SK-N-MC (cell line): ENCODE measurements around the gene SKP1.
"Not testable (repeated sequence)": the region's sequence is repeated elsewhere in the genome, so short reads cannot be mapped to it uniquely, and the experiment has no call there.

Experiments
- DNase-seq: peaks from one replicate; pipeline ENCODE4 v3.0.0-alpha.2; 2011; ENCODE audit warnings: low read depth, low spot score
- H3K27ac ChIP-seq: fragments of 200-600 bp; sonication (generic); 2 replicates; pipeline ENCODE4 v1.5.1; 2016; ENCODE audit warnings: mixed run types
- H3K36me3 ChIP-seq: fragments of 200-600 bp; sonication (generic); 2 replicates; pipeline ENCODE4 v1.6.1; 2017; ENCODE audit warnings: antibody characterized with exemption, low read length, mixed read lengths; ENCODE audit not compliant: insufficient read depth
- H3K4me3 ChIP-seq: fragments of 200-600 bp; sonication (generic); 2 replicates; pipeline ENCODE4 v1.5.1; 2016
- H3K9ac ChIP-seq: fragments of 200-600 bp; sonication (generic); 2 replicates; pipeline ENCODE4 v1.8.0; 2017; ENCODE audit warnings: mixed run types, mixed read lengths; ENCODE audit not compliant: insufficient read length
- H3K9me3 ChIP-seq: fragments of 200-600 bp; sonication (generic); 2 replicates; pipeline ENCODE4 v1.6.1; 2017; ENCODE audit warnings: low read depth, mild to moderate bottlenecking, antibody characterized with exemption, low read length, moderate library complexity, mixed read lengths
- EZH2 ChIP-seq: fragments of 200-600 bp; sonication (generic); IDR thresholded peaks from one replicate; pipeline ENCODE4 v1.6.1; 2017; ENCODE audit warnings: antibody characterized with exemption
- FOXP2 ChIP-seq: optimal IDR thresholded peaks from 2 replicates; pipeline ENCODE3; 2011; ENCODE audit warnings: mild to moderate bottlenecking, moderate library complexity; ENCODE audit not compliant: insufficient read depth; ENCODE audit errors: extremely low read length, control extremely low read depth
- POLR2AphosphoS5 ChIP-seq: IDR thresholded peaks from 2 replicates; pipeline ENCODE4 v1.6.1; 2012; ENCODE audit warnings: mild to moderate bottlenecking, low read depth, low read length, borderline replicate concordance

The SKP1 gene

DNA sequence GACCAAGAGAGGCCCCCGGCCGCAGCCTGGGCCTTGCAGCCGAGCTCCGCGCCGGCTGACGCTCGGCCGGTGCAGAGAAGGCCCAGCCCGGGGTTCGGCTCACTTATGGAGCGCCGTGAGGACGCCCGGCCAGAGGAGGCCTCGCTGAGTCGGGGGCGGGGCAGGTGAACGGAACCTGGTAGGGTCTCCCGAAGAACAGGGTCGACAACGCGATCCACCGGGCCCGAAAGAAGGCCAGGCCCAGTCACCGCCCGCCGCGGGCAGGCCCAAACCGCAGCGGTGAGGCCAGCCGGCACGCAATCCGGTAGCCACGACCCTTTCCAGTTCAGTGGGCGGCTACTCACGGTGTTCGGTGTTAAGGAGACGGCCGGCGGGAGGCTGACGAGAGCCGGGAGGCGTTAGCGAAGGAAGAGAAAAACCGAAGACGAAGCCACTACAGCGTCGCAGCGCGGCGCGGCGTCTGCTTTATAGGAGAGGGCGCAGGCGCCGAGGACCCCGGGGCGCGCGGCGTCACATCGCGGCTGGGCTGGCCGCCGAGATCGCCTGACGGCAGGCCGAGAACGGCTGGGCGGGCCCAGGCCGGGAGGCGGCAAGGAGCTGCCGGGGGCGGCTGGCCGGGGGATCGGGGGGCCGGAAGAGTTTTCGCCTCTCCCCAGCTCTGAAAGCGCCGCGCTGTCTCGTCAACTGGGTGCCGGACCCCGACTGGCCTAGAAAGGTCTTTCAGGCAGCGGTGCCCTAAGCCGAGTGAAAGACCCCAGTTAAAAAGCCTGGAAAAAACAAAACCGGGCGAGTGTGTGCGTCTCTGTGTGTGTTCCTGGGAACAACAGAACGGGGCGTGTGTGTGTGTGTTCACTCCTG, at the start of gene SKP1:
Gene SKP1 (minus strand): TSS at position 440 of the 858 bp plus-strand sequence. CDS start 2,928 bp downstream, outside the sequence.
- Histone ChIP-seq H3K4me3 (peak within 1 kb of the TSS; percentile 85), H3K36me3 (peaks cover 25% of the 10 kb centered on the region), H3K9ac (peak within 1 kb of the TSS; percentile 97), H3K9me3 (no peaks in the 10 kb centered on the region), H3K27ac (peak within 1 kb of the TSS; percentile 96)
- TF ChIP-seq FOXP2 (peak; percentile 14), POLR2AphosphoS5 (peak; percentile 99), EZH2 (no peak)
- peak; percentile 44 for DNase-seq

DNA sequence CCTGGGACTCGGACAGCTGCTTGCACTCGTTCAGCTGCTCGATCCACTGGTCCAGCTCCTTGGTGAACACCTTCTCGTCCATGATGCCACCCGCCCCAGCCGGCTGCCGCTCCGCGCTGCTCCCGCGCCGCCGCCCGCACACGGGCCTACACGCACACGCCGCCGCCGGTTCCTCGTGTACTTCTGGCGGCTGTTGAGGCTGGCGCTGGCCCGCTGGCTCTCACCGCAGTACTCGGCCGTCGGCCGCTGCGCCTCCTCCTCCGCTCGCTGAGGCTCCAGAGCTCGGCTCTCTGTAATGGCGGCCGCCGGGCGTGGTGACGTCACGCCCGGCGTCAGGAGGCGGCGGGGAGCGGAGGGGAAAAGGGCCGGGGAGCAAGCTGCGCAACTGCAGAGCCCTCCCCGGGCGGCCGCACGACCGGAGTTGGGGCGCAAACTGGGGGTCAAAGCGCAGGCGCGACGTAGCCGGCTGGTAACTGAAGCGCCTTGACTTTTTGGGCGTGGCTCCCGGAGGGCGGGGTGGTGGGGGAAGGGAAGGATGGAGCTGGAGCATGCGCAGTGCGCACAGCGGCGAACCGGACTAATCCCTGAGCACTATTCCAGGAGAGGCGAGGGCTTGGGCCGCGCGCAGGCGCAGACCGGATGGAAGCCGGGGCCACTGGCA, 49.2 kb upstream of the SKP1 start, which contains the start of gene PPP2CA:
Gene PPP2CA (minus strand): TSS at position 294 of the 661 bp plus-strand sequence. CDS start 212 bp downstream, at position 82.
- peak; percentile 93 for DNase-seq
- TF ChIP-seq EZH2, result no peak
- TF ChIP-seq FOXP2, result peak; percentile 47
- TF ChIP-seq POLR2AphosphoS5, result peak; percentile 86
- Histone ChIP-seq H3K36me3 (peaks cover 35% of the 10 kb centered on the region), H3K4me3 (peak within 1 kb of the TSS; percentile 92), H3K27ac (peak within 1 kb of the TSS; percentile 90), H3K9me3 (no peaks in the 10 kb centered on the region), H3K9ac (peak within 1 kb of the TSS; percentile 98)

DNA sequence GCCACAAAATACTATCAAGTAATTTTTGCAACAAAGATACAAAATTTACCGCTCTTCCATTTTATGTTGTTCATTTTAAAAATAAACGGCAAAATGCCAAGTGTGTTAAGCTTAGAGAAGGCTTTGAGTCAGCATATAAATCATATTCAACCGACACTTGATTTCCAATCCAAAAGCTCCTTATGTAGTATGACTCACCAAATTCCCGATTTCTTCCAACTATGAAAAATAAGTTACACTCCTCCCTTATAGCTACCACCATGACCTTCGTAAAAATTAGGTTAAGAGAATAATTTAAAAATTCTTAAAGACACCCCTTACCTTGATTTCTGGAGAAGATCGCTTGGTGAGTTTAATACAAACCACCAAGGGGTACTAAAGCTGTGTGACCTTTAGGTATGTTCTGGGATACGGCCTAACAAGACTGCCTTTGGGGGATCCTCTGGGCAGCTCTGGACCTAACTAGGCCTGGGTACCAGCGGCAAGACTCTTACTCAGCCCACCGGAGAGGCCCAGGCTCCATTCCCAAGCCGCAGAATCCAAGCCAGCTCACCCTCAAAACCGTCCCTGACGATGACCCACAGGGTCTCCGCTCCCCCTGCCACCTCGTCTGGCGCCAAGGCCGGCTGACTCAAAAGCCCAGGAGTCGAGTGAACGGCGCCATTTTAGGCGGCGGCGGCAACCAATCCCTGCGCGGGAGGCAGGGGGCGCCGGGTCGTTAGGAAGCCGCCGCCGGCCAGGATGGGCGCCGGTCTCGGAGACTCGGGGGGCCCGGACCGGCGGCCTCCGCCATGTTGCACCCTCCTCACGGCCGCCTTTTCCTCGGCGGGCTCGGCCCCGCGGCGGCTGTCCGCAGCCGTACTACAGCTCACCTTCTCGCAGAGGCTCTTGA, 48.4 kb upstream of the SKP1 start:
- H3K9me3 ChIP-seq, result no peaks in the 10 kb centered on the region
- no peak for DNase-seq
- H3K27ac ChIP-seq, result peak overlapping the region; percentile 90
- peak overlapping the region; percentile 98 for H3K9ac ChIP-seq
- H3K36me3 ChIP-seq, result peaks cover 43% of the 10 kb centered on the region
- no peak; the same call in 1 of the 2 replicates for TF ChIP-seq POLR2AphosphoS5
- TF ChIP-seq EZH2, result no peak
- TF ChIP-seq FOXP2, result no peak
- H3K4me3 ChIP-seq, result peak overlapping the region; percentile 92

DNA sequence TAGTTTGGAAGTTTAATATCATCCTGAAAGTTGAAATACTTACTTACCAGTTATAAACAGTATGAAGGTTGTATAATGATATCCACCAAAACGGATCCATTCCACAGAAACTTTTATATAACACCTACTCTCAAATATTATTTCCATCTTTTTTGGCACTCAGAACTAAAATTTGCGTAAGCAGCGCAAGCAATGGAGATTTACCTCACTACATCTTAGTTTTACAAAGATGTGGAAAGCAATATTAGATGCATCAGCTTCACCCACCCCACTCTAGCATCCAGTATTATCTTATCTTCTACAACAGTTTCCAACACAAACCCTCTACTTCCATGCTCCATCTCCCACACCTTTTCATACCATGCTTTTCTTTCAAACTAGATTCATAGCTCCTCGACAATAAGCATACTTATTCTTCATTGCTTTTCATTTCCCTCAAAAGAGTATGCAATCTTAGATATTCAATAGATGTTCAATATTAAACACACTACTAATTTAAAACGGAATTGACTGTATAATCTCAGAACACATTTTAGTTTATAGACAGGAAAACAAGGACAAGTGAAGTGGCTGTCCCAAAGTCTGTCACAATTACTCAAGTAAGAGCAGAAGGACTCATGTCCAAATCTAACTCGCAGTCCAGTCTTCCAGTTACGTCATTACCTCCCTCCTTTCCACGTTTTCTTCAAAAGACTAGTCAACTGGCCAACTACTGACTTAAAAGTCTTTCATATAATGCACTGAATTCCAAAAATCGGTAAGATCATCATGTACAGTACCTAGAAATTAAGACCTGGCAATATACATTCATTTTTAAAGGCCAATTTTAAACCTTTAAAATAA, 46.9 kb upstream of the SKP1 start:
- H3K4me3 ChIP-seq, result peak overlapping the region; percentile 92
- H3K36me3 ChIP-seq, result peaks cover 57% of the 10 kb centered on the region
- no peak overlapping the region; the same call in 1 of the 2 replicates for H3K27ac ChIP-seq
- no peaks in the 10 kb centered on the region for H3K9me3 ChIP-seq
- H3K9ac ChIP-seq, result peak overlapping the region; percentile 98
- TF ChIP-seq POLR2AphosphoS5 (no peak), EZH2 (no peak), FOXP2 (no peak)
- no peak for DNase-seq

DNA sequence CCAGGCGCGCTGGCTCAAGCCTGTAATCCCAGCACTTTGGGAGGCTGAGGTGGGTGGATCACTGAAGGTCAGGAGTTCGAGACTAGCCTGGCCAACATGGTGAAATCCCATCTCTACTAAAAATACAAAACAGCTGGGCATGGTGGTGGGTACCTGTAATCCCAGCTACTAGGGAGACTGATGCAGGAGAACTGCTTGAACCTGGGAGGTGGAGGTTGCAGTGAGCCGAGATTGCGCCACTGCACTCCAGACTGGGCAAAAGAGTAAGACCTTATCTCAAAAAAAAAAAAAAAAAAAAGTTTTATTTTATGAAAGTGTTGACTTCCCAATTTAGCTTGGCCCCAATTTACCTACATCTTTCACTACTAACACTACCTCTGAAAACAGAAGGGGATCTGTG, 44.9 kb upstream of the SKP1 start:
- not testable (repeated sequence) for H3K9ac ChIP-seq, H3K9me3 ChIP-seq, H3K4me3 ChIP-seq, H3K27ac ChIP-seq, DNase-seq
- peaks cover 74% of the 10 kb centered on the region for H3K36me3 ChIP-seq

DNA sequence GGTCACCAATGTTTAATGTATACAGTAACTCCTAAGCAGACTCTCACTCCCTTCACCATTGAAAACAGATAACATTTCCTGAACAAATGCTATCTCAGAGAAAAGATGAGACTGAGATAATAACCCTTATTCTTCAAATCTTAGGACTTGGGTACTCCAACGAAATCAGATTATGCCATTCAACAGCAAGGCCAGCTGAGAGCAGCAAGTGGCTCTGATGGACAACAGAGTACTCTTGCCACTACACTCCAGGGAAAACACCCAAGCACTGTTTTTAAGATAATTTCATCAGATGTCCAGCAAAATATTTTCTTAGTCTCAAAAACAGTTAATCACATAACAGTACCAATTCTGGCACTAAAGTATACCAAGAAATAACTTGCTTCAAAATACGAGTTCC, 39.0 kb upstream of the SKP1 start:
- Histone ChIP-seq H3K27ac (no peak overlapping the region), H3K4me3 (no peak overlapping the region), H3K9ac (no peak overlapping the region), H3K9me3 (peaks cover 9% of the 10 kb centered on the region; the same call in 1 of the 2 replicates), H3K36me3 (peaks cover 79% of the 10 kb centered on the region)
- TF ChIP-seq FOXP2 (no peak), POLR2AphosphoS5 (no peak), EZH2 (no peak)
- DNase-seq, result no peak

DNA sequence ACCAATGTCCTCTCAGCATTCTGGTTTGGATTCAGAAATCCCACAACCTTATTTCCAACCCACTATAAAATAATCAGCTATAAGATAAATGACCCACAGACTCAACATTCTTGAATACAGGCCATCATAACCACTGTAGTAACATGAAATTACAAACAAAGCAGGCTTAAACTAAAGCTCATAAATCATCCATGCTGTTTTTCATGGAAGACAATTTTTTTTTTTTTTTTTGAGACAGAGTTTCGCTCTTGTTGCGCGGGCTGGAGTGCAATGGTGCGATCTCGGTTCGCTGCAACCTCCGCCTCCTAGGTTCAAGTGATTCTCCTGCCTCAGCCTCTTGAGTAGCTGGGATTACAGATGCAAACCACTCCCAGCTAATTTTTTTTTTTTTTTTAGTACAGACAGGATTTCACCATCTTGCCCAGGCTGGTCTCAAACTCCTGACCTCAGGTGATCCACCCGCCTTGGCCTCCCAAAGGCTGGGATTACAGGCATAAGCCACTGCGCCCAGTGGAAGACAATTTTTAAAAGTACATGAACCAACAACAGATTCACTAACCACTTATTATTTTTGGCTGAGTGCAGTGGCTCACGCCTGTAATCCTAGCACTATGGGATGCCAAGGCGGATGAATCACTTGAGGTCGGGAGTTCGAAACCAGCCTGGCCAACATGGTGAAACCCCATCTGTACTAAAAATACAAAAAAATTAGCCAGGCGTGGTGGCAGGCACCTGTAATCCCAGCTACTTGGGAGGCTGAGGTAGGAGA, 34.7 kb upstream of the SKP1 start:
- H3K4me3 ChIP-seq, H3K27ac ChIP-seq, DNase-seq, H3K9ac ChIP-seq, H3K9me3 ChIP-seq: not testable (repeated sequence)
- peaks cover 42% of the 10 kb centered on the region for H3K36me3 ChIP-seq
